Peyer's patch (tissue), 4 donors: ENCODE results near the gene TRIM41. TPM values are rescaled to one million over a fixed set of nuclear protein-coding genes. Genes with fewer than 3 reads are reported as not detected.
A peak's percentile ranks its signal among the peaks of the same experiment; 100 is the strongest.

ENCODE experiments used
- DNase-seq, 3 donors: peaks; one replicate each; pipeline ENCODE4 v3.0.0-alpha.2; 2017 to 2019
- H3K27ac ChIP-seq, 4 donors: fragments of 200-600 bp; sonication (generic); one replicate each; pipeline ENCODE4 v1.5.1; 2016 to 2019
- H3K27me3 ChIP-seq, 2 donors: fragments of 200-600 bp; sonication (generic); one replicate each; pipeline ENCODE4 v1.5.1; 2019
- H3K36me3 ChIP-seq, 3 donors: fragments of 200-600 bp; sonication (generic); one replicate each; pipeline ENCODE4 v1.5.1; 2016 to 2019
- H3K4me1 ChIP-seq, 4 donors: fragments of 200-600 bp; sonication (generic); one replicate each; pipeline ENCODE4 v1.5.1; 2016 to 2019
- H3K4me3 ChIP-seq, 4 donors: fragments of 200-600 bp; sonication (generic); 1 replicate in 3 of 4; 2 replicates in 1 of 4; pipeline ENCODE4 v1.5.1; 2016 to 2019; ENCODE audit warnings: mild to moderate bottlenecking in 1 of 4
- H3K9me3 ChIP-seq, 4 donors: fragments of 200-600 bp; sonication (generic); one replicate each; pipeline ENCODE4 v1.5.1; 2016 to 2019; ENCODE audit warnings: mild to moderate bottlenecking in 1 of 4
- POLR2A ChIP-seq, 2 donors: fragments of 450-650 bp; IDR thresholded peaks; one replicate each; pipeline ENCODE4 v1.5.1; 2017; ENCODE audit warnings: antibody characterized with exemption in 2 of 2, mild to moderate bottlenecking in 2 of 2, moderate library complexity in 2 of 2
- total RNA-seq, 4 donors: library from RNA; depleted of rRNA; stranded (reverse); fragments of >200 nt; gene quantifications; one replicate each; pipeline ENCODE4 v1.1.0, GENCODE V29; 2016
- TF ChIP-seq, protein P1 (sequence below), 6 experiments: fragments of 450-650 bp in 4 of 6; fragments of 200-600 bp in 2 of 6; sonication (generic) in 1 of 6; IDR thresholded peaks; one replicate each; pipeline ENCODE4 v1.5.1; 2017 to 2019; ENCODE audit warnings: antibody characterized with exemption in 6 of 6, mild to moderate bottlenecking in 3 of 6, moderate library complexity in 1 of 6

Gene TRIM41
- total RNA-seq, 4 donors from 2014 or later, result 13.7 to 31.4 (median 21.8) TPM

DNA sequence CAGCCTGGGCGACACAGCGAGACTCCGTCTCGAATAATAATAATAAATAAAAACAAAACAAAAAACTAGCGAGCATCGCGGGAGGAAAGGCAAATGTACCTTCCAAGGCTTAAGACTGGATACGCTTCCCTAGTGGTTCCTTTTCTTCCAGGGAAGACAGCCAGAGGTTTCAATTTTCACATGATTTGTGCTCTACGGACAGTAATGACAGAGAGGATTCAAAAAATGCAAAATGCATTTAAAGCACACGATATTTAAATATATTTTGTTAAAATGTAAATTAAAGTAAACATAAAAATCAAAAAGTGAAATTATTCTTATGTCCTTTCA is 4.3 kb upstream of the TRIM41 start:
- Histone ChIP-seq H3K4me3 (peak overlapping the region; percentile 28 to 64 (median 44)), H3K27me3 (no peaks in the 10 kb centered on the region), H3K4me1 (peaks cover 0 to 28% (median 8%) of the 10 kb centered on the region in 4 donors), H3K9me3 (no peaks in the 10 kb centered on the region), H3K36me3 (no peaks in the 10 kb centered on the region), H3K27ac (peak overlapping the region in 3 of 4 donors; percentile 1 to 94 (median 29))
- TF ChIP-seq POLR2A (IDR thresholded peaks at IDR 0.05), result no peak
- TF ChIP-seq, protein P1, sequence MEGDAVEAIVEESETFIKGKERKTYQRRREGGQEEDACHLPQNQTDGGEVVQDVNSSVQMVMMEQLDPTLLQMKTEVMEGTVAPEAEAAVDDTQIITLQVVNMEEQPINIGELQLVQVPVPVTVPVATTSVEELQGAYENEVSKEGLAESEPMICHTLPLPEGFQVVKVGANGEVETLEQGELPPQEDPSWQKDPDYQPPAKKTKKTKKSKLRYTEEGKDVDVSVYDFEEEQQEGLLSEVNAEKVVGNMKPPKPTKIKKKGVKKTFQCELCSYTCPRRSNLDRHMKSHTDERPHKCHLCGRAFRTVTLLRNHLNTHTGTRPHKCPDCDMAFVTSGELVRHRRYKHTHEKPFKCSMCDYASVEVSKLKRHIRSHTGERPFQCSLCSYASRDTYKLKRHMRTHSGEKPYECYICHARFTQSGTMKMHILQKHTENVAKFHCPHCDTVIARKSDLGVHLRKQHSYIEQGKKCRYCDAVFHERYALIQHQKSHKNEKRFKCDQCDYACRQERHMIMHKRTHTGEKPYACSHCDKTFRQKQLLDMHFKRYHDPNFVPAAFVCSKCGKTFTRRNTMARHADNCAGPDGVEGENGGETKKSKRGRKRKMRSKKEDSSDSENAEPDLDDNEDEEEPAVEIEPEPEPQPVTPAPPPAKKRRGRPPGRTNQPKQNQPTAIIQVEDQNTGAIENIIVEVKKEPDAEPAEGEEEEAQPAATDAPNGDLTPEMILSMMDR (IDR thresholded peaks at IDR 0.05), result no peak
- DNase-seq, result no peak

DNA sequence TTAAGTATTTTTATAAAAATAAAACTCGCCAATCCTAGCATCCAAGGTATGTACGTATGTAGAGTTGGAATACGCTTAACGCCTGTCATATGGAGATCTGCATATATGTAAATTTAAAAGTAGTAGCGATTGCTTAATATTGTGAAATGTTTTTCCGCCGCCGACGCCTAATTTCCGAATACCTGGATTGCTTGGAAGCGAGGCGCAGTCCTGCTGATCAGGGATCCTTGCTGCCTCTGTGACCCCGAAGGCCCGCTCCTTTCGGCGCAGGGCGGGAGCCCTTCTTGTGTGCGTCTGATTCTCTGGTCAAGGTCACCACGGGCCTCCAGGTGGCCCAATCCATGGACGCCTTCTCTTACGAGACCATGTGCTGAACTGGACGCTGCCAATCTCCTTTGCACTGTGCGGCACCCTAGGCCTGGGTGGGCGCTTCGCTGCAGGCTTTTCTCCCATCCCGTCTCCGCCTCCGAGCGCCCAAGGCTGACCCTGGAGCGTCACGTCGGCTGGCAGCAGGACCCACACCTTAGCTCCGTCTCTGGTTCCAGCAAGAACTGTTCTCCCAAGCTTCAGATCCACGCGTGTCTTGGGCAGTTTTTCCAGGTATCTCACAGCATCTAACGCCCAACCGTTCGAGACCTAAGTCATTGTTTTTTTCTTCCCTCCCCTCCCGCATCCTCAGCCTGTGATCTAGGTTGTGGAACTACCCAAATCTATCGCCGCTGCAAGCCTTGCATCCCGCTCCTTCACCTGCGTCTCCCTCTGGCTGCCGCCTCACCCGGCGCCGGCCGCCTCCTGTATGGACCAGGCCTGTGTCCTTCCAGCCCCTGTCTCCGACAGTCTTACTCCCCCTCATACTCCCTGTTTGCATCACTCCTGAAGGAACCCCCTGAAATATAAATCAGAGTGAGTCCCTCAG is 3.6 kb upstream of the TRIM41 start:
- H3K4me1 ChIP-seq, result peaks cover 0 to 32% (median 11%) of the 10 kb centered on the region in 4 donors
- no peaks in the 10 kb centered on the region for H3K9me3 ChIP-seq
- H3K36me3 ChIP-seq, result no peaks in the 10 kb centered on the region
- no peaks in the 10 kb centered on the region for H3K27me3 ChIP-seq
- no peak overlapping the region for H3K4me3 ChIP-seq
- no peak for DNase-seq
- no peak overlapping the region for H3K27ac ChIP-seq
- TF ChIP-seq, protein P1 (IDR thresholded peaks at IDR 0.05), result no peak
- TF ChIP-seq POLR2A (IDR thresholded peaks at IDR 0.05), result no peak

DNA sequence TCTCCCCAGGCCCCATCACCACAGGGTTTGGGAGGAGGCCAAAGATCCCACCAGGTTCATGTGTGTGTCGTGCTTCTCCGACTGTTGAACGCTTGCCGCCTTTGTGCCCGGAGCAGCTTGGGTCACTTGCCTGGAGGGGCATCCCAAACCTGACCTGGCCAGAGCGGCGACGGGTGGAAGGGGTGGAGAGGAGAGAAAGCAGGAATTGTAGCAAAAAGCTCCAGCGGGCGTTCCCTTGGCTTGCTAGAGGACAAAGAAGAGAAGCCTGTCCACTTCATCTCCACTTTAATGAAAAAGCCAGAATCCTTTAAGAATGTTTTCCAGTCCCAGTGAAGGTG is 2.9 kb upstream of the TRIM41 start:
- Histone ChIP-seq H3K9me3 (no peaks in the 10 kb centered on the region), H3K4me3 (no peak overlapping the region), H3K36me3 (no peaks in the 10 kb centered on the region), H3K4me1 (peaks cover 0 to 38% (median 12%) of the 10 kb centered on the region in 4 donors), H3K27ac (no peak overlapping the region), H3K27me3 (no peaks in the 10 kb centered on the region)
- no peak for DNase-seq
- no peak for TF ChIP-seq POLR2A (IDR thresholded peaks at IDR 0.05)
- TF ChIP-seq, protein P1 (IDR thresholded peaks at IDR 0.05), result no peak

DNA sequence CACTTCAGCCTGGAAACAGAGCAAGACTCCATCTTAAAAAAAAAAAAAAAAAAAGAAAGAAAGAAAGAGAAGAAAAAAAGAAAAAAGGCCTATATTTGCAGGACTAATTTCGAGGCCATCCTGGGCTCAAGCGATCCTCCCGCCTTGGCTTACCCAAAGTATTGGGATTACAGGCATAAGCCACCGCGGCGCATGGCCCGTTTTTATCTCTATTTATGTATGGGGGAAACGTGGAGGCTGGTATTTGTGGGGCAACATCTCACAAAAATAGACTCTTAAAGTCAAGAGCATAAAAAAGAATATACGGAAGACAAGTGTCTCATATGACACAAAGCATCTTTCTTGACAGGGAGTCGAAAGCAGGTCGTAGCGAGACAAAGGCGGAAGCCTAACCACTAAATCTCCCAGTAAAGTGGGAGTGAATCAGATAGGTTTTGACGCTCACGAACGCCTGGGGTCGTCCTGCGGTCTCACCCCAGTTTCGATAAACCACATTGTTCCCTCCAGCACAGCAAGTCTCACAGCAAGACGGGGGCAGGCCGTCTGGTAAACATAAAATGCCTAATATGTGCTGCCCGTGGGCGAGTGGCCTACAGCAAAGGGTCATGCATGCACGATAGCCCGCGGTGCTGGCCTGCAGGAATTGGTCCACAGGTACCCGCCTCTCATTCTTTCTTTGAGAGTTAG is 1.8 kb upstream of the TRIM41 start:
- peak overlapping the region in 1 of 4 donors; percentile 82 for H3K4me3 ChIP-seq
- no peaks in the 10 kb centered on the region for H3K27me3 ChIP-seq
- peak in 1 of 3 donors; percentile 67 for DNase-seq
- TF ChIP-seq, protein P1 (IDR thresholded peaks at IDR 0.05), result no peak
- no peak for TF ChIP-seq POLR2A (IDR thresholded peaks at IDR 0.05)
- H3K4me1 ChIP-seq, result peaks cover 0 to 36% (median 9%) of the 10 kb centered on the region in 4 donors
- no peaks in the 10 kb centered on the region for H3K9me3 ChIP-seq
- no peaks in the 10 kb centered on the region for H3K36me3 ChIP-seq
- H3K27ac ChIP-seq, result peak overlapping the region; percentile 93 to 96 (median 94)

DNA sequence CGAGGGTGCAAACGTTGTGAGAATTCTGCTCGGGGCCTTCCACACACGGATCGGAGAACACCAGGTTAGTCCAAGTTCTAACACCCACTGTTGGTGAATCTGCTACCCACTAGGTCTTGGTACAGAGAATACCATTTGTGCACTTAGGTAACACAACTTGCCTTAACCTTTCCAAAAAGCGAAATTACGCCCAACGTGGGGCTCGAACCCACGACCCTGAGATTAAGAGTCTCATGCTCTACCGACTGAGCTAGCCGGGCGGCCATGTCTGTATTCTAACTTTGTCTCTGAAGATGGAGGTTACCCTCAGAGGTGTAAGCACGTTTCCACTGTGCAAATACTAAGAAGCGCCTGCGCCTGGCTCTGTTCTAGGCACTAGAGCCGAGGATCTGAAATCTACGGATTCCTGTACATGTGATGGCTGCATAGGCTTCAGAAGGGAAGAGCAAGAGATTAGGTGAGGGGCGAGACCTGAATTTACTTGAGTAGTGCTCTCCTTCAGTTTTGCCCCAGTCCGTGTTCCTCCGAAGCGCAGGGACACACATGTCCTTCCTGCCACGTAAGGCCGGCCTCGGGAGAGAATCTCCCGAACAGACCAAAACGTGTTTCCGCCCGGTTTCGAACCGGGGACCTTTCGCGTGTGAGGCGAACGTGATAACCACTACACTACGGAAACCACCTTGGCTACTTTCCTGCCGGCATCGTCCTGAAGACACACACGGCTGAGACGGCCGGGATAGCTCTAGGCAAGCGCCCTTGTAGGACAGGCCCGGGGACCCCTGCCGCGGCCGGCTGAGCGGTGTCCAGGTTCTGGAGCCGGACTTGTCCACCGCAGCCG is 1.1 kb upstream of the TRIM41 start:
- Histone ChIP-seq H3K9me3 (no peaks in the 10 kb centered on the region), H3K36me3 (peaks cover 0 to 3% (median 0%) of the 10 kb centered on the region in 3 donors), H3K27ac (peak overlapping the region; percentile 93 to 96 (median 94)), H3K27me3 (no peaks in the 10 kb centered on the region), H3K4me3 (peak overlapping the region; percentile 71 to 83 (median 79)), H3K4me1 (peaks cover 0 to 28% (median 4%) of the 10 kb centered on the region in 4 donors)
- peak; percentile 98 to 99 (median 98) for DNase-seq
- peak in 1 of 2 donors; percentile 17 for TF ChIP-seq POLR2A (IDR thresholded peaks at IDR 0.05)
- TF ChIP-seq, protein P1 (IDR thresholded peaks at IDR 0.05), result no peak
